NCI-H1417 treated with DMSO at 0.1 percent for 48 hours (cell line): ENCODE data around the gene PDZD2.
"Not testable (repeated sequence)": the region's sequence is repeated elsewhere in the genome, so short reads cannot be mapped to it uniquely, and the experiment has no call there.

Source experiments
- DNase-seq: peaks from one replicate; lab custom pipeline; 2025; lab: John Stamatoyannopoulos, UW

PDZD2 gene

DNA sequence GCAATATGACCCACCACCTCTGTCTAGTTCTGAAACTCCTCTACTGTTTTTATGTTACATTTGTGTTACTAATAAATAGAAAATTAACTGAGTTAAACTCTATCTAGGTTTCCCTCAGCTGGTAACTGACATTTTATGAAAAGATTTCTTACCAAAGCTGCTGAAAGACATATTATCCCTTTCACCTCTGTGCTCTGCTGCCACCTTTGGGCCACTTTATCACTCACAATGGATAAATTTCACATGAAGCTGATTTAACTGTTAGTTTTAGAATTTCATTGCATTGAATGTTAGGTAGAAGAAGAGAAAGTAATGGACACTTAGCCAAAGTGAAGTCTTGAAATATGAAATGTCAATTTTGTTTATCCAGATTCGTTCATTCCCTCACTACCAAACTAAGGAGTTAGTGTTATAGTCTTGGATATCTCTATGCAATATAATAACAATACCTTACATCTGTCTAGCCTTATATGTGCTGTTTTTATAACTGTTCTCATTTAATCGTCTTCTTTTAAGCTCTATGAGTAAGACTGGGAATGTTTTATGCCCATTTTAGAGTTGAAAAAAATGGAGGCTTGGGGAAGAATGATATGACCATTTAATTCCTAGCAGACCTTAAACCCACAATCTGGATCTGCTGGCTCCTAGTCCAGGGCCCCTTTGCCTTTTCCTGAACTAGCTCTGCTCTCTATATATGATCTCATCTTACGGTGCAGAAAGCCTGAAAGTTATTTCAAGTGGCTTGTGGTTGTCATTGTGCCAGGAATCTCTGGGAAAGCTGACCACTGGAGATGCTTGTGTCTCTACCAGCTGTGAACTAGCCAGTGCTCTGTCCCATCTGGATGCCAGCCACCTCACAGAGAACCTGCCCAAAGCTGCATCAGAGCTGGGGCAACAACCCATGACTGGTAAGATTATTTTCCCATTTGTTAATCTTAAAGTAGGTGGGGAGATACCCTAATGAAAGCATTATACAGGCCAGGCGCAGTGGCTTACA is 438.1 kb downstream of the PDZD2 start:
- DNase-seq: no peak

DNA sequence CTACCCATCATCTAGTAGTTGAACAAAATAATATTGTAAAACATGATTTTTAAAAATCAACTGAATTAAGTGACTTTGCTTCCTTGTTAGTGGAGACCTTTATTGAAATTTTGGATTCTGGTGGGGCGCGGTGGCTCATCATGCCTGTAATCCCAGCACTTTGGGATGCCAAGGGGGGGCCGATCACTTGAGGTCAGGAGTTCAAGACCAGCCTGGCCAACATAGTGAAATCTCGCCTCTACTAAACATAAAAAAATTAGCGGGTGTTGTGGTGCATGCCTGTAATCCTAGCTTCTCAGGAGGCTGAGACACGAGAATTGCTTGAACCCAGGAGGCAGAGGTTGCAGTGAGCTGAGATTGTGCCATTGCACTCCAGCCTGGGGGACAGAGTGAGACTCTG is 439.9 kb downstream of the PDZD2 start:
- not testable (repeated sequence) for DNase-seq

DNA sequence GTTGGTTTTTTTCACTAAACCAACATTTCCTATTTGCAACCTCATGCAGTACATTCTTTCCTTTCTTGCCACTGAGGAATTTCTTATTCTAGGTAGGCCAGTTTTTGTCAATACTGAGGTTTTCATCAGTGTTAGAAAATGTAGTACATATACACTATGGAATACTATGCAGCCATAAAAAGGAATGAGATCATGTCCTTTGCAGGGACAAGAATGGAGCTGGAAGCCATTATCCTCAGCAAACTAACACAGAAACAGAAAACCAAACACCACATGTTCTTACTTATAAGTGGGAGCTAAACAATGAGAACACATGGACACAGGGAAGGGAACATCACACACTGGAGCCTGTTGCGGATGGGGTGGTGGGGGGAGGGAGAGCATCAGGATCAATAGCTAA is 441.6 kb downstream of the PDZD2 start:
- DNase-seq: not testable (repeated sequence)

DNA sequence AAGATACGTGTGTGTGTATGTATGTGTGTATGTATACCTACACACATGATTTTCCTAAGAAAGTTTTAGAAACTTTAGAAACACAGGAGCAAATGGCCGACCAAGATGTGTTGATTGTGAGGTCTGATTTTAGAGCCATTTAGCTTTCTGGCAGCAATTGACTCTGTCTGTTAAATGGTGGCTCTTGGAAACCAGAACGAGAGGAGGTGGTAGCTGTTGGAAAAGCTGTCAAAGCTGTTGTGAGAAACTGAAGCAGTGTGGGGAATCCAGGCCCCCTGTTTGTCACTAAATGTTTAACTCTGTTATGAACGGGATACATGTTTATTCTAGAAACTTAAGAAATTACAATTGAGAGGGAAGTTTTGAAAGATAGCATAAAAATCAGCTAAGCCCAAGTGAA is 443.8 kb downstream of the PDZD2 start:
- DNase-seq: no peak

DNA sequence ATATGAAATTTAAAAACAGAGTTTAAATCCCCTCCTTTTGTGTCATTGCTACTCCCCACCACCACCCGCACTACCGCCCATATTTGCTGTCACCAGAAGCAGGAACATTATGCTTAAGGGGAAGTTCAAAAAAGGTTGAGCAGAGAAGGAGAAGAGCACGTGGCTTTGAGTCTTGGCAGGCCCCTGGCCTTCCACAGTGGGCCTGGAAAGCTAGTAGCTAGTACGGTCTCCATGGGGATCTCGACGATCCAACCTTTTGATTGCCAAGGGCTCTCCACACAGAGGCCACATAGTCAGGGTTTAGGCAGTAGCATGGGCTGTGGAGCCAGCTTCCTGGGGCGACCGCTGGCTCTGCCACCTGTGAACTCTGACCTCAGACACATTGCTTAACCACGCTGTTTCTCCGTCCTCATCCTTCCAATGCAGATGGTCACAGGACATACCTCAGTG is 445.1 kb downstream of the PDZD2 start:
- no peak for DNase-seq

DNA sequence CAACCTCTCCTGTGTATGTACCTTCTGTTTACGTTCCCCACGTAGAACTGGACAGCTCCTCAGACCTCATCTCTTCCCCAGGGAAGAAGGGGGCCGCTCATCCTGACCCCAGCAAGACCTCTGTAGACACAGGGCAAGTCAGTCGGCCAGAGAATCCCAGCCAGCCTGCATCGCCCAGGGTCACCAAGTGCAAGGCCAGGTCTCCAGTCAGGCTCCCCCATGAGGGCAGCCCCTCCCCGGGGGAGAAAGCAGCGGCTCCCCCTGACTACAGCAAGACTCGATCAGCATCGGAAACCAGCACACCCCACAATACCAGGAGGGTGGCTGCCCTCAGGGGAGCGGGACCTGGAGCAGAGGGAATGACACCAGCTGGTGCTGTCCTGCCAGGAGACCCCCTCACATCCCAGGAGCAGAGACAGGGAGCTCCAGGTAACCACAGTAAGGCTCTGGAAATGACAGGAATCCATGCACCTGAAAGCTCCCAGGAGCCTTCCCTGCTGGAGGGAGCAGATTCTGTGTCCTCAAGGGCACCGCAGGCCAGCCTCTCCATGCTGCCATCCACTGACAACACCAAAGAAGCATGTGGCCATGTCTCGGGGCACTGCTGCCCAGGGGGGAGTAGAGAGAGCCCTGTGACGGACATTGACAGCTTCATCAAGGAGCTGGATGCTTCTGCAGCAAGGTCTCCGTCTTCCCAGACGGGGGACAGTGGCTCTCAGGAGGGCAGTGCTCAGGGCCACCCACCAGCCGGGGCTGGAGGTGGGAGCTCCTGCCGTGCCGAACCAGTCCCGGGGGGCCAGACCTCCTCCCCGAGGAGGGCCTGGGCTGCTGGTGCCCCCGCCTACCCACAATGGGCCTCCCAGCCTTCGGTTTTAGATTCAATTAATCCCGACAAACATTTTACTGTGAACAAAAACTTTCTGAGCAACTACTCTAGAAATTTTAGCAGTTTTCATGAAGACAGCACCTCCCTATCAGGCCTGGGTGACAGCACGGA is 448.5 kb downstream of the PDZD2 start:
- DNase-seq: no peak

DNA sequence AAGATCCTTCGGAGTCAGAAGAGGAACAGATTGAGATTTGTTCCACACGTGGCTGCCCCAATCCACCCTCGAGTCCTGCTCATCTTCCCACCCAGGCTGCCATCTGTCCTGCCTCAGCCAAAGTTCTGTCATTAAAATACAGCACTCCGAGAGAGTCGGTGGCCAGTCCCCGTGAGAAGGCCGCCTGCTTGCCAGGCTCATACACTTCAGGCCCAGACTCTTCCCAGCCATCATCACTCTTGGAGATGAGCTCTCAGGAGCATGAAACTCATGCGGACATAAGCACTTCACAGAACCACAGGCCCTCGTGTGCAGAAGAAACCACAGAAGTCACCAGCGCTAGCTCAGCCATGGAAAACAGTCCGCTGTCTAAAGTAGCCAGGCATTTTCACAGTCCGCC is 449.3 kb downstream of the PDZD2 start:
- DNase-seq: no peak

DNA sequence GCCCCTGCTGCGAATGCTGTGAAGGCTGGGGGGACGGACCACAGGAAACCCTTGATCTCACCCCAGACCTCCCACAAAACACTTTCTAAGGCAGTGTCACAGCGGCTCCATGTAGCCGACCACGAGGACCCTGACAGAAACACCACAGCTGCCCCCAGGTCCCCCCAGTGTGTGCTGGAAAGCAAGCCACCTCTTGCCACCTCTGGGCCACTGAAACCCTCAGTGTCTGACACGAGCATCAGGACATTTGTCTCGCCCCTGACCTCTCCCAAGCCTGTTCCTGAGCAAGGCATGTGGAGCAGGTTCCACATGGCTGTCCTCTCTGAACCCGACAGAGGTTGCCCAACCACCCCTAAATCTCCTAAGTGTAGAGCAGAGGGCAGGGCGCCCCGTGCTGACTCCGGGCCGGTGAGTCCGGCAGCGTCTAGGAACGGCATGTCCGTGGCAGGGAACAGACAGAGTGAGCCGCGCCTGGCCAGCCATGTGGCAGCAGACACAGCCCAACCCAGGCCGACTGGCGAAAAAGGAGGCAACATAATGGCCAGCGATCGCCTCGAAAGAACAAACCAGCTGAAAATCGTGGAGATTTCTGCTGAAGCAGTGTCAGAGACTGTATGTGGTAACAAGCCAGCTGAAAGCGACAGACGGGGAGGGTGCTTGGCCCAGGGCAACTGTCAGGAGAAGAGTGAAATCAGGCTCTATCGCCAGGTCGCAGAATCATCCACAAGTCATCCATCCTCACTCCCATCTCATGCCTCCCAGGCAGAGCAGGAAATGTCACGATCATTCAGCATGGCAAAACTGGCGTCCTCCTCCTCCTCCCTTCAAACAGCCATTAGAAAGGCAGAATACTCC is 450.4 kb downstream of the PDZD2 start:
- DNase-seq: no peak

DNA sequence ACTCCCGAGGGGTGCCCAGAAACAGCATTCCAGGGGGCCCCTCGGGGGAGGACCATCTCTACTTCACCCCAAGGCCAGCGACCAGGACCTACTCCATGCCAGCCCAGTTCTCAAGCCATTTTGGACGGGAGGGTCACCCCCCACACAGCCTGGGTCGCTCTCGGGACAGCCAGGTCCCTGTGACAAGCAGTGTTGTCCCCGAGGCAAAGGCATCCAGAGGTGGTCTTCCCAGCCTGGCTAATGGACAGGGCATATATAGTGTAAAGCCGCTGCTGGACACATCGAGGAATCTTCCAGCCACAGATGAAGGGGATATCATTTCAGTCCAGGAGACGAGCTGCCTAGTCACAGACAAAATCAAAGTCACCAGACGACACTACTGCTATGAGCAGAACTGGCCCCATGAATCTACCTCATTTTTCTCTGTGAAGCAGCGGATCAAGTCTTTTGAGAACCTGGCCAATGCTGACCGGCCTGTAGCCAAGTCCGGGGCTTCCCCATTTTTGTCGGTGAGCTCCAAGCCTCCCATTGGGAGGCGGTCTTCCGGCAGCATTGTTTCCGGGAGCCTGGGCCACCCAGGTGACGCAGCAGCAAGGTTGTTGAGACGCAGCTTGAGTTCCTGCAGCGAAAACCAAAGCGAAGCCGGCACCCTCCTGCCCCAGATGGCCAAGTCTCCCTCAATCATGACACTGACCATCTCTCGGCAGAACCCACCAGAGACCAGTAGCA is 451.3 kb downstream of the PDZD2 start:
- no peak for DNase-seq

DNA sequence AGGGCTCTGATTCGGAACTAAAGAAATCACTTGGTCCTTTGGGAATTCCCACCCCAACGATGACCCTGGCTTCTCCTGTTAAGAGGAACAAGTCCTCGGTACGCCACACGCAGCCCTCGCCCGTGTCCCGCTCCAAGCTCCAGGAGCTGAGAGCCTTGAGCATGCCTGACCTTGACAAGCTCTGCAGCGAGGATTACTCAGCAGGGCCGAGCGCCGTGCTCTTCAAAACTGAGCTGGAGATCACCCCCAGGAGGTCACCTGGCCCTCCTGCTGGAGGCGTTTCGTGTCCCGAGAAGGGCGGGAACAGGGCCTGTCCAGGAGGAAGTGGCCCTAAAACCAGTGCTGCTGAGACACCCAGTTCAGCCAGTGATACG is 451.8 kb downstream of the PDZD2 start:
- DNase-seq: no peak

DNA sequence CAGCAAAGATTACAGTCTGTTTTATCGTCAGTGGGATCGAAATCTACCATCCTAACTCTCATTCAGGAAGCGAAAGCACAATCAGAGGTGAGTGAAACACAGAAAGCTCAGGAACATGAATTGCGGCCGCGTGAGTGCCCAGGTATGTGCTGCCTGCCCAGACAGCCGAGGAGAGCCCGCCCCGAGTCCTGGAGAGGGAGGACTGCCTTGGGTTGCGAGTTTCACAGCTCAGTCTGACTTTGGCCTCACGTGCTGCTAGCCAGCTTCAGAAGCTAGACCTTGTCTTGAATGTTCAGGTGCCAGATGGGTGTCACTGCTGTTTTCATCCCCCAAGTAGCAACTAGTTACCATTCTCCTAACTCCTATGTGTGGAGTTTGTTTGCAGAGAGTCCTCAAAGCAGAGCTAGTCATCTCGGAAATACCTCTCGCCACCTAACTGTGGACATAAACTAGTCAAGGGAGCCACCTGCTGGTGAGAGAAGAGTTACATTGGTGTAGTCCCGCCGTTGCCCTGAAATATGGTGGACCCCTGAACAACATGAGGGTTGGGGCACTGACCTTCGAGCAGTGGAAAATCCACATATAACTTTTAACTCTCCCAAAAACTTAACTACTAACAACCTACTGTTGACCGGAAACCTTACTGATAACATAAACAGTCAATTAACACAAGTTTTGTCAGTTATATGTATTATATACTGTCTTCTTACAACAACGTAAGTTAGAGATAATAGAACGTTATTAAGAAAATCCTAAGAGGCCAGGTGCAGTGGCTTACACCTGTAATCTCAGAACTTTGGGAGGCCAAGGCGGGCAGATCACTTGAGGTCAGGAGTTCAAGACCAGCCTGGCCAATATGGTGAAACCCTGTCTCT is 454.2 kb downstream of the PDZD2 start:
- peak; percentile 18 for DNase-seq

DNA sequence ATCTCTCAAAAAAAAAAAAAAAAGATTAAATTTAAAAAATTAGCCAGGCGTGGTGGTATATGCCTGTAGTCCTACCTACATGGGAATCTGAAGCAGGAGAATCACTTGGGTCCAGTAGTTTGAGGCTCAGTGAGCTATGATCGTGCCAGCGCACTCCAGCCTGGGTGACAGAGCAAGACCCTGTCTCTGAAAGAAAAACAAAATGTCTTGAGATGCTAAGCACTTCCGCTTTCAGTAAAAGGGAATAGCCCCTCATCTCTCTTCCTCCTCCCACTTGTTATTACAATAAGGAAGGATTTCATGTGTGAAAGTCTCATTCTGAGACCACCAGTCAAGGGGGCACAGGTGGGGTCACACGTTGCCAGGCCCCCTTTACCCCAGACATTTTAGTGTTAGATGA is 455.8 kb downstream of the PDZD2 start:
- DNase-seq: no peak

DNA sequence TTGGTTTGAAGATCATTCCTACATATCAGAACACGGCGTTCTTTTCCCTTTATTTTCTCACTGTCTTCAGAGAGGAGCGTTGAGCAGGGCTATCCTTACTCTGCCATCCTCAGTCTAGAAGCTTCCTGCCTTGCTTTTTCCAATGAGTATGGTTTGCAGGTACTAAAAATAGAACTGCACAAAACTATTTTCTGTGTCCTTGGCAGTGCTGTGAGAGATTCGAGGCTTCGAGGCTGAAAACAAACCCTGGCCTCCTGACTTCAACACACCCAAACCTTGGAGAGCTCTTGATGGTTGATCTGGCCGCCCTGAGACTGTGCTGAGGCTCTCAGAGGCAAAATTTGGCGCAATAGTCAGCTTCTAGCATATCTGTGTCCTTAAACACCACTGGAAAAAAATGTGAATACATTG is 456.3 kb downstream of the PDZD2 start:
- DNase-seq: no peak

DNA sequence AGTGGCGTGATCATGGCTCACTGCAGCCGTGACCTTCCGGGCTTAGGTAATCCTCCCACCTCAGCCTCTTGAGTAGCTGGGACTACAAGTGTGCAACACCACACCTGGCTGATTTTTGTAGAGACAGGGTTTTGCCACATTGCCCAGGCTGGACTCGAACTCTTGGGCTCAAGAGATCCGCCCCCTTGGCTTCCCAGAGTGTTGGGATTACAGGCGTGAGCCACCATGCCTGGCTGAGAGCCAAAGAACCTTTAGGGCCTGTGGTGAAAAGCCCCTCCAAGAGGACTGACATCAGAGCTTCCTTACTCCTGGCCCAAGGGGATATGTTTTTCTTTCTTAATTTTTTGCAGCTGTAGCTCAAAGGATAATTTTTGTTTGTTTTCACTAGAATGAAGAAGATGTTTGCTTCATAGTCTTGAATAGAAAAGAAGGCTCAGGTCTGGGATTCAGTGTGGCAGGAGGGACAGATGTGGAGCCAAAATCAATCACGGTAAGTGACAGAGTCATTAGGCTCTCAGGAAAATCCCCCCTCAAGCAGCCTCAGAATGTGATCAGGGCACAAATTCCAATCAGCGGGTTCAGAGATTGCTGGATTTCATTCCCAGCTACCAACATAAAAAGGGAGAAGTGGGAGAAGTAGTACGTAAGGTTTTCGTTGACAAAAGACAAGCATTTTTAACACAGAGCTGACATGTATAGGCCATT is 458.1 kb downstream of the PDZD2 start:
- no peak for DNase-seq

DNA sequence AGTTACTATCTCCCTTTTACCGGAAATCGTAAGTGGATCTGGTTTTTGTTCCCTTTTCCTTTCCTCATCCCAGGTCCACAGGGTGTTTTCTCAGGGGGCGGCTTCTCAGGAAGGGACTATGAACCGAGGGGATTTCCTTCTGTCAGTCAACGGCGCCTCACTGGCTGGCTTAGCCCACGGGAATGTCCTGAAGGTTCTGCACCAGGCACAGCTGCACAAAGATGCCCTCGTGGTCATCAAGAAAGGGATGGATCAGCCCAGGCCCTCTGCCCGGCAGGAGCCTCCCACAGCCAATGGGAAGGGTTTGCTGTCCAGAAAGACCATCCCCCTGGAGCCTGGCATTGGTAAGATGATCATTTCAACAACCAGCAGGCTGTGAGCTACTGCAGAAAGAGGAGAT is 459.4 kb downstream of the PDZD2 start:
- no peak for DNase-seq

DNA sequence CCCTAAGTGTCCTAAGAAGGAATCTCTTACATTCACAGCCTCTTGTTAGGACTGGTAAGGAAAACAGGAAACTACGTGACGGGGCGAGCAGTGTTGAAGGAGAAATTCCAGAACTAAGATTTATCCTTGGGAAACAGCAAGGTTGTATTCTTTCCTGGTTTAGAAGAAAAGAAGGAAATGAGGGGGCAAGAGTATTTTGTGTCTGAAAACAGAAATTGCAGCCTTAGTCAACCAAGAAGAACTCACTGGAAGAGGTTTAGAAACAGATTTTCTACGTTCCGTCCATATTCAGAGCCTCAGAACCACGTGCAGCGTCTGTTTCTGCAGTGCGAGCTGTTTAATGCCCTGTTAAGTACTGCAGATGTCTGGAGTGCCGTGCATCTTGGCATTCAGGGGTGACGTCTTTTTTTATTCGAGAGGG is 460.0 kb downstream of the PDZD2 start:
- DNase-seq: no peak

DNA sequence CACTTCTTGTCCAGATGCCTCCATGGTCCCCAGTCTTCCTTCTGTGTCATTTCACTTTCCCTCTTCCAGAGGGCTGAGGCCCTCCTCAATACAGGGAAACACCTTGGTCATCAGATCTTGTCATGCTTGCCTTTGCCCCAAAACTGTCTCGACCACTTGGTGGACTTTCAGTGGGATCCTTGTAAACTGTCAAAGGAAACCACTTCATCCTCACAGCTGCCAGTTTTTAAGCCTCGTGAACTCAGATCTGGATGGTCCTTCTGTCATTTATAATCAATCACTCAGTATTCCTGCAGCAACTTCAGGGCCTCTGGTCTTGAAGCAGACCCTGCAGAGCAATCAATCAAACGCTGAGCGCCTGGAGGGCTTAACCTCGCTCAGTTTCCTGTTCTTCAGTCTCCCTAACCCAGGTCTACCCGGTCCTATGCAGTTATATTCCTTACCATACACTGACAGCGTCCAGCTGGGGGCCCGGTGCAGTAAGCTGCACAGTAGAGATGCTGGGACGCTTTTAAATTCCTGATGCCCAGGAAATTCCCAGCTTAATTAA is 460.6 kb downstream of the PDZD2 start:
- DNase-seq: no peak

DNA sequence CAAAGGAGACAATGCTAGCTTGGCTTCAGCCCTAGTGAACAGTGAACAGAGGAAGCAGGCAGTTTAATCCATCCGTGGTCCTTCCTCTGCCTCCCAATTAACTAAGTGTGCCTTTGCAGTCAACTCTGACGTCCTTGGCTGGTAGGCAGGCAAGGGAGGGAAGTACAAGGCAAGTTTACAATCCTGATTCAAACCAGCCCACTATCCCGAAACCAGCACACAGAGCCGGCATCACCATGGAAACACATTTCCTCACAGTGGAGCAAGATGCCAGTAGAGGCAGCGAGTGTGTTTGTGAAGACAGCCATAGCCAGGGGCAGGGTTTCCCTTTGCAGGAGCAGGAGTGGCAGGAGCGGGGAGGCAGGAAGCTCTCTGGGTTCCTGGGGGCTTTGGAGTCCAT is 461.3 kb downstream of the PDZD2 start:
- no peak for DNase-seq

DNA sequence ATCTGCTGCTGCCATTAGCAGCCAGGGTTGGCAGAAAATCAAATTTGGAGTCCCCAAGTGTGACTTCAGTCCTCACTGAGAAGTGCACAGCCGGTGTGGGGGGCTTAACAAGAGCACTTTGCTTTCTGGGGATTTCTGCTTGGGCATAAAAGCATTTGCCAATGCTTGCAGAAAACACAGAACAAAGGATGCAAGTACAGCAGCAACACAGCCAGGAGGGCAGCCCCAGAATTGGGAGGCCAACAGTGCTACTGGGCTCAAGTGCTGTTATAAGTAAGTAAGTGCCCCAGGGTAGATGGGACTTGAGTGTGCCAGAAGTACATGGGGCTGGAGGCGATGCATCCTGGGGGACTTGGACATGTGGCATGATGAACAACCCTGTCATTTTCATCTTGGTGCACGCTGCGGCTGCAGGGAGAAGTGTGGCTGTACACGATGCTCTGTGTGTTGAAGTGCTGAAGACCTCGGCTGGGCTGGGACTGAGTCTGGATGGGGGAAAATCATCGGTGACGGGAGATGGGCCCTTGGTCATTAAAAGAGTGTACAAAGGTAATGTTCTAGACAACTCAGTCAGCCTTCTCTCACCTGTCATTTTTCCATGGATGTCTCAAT is 461.9 kb downstream of the PDZD2 start:
- no peak for DNase-seq
